ENCODE data around the gene RPRD1B. TPM values are rescaled to one million over a fixed set of nuclear protein-coding genes. Genes with fewer than 3 reads are reported as not detected.

The RPRD1B gene, protein sequence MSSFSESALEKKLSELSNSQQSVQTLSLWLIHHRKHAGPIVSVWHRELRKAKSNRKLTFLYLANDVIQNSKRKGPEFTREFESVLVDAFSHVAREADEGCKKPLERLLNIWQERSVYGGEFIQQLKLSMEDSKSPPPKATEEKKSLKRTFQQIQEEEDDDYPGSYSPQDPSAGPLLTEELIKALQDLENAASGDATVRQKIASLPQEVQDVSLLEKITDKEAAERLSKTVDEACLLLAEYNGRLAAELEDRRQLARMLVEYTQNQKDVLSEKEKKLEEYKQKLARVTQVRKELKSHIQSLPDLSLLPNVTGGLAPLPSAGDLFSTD
- polyA plus RNA-seq (2012; ENCODE audit: low read depth, missing spikeins) = 10.5 TPM

DNA sequence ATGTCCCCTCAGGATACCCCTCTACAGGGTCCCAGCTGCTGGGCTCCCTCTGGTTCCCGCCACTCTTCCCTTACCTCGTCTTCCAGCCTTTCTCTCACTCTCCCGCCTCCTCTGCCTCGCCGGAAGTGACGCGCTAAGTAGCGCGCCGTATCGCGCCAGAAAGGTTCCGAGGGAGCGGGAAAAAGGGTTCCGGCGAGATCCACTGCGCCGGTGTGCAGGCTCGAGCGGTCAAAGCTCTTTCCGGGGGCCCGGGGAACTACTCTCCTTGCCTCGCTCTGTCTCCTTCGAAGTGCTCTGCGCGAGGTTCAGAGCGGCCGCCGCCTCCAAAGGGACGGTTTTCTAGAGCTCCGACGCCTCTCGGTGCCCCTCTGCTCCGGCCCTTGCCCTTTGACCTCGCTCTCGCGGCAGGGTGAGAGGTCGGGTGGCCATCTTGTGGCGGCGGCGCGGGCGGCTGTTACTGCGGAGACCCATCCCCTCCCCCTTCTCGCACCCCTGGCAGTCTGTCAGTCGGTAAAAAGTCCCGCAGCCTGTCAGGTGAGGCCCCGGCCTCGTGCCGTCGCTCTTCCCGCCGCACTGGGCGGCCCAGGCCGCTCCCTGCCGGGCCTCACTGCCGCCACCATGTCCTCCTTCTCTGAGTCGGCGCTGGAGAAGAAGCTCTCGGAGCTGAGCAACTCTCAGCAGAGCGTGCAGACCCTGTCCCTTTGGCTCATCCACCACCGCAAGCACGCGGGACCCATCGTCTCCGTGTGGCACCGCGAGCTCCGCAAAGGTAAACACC, at the start of gene RPRD1B, which contains the start of gene TTI1:
TSS of gene RPRD1B (plus strand) at position 417 of the 778 bp plus-strand sequence. CDS start at position 619, 202 bp downstream.
TSS of gene TTI1 (minus strand) at position 127 of the 778 bp plus-strand sequence. CDS start 19,640 bp downstream, outside the sequence.
- DNase-seq (ENCODE audit: insufficient read length, low spot score) = peak; percentile 83
- peak; percentile 96 for FAIRE-seq
- peak; percentile 77 for TF ChIP-seq POLR2A (IDR thresholded peaks at IDR 0.05; ENCODE audit: low read depth, low read length)
- TF ChIP-seq TAF1 (IDR thresholded peaks at IDR 0.05; ENCODE audit: low read depth, low read length) = peak; percentile 84
- peak; percentile 79 for TF ChIP-seq POLR2AphosphoS5 (IDR thresholded peaks at IDR 0.05; ENCODE audit: low read depth, low read length)
- no peak for TF ChIP-seq POU2F2 (IDR thresholded peaks at IDR 0.05; ENCODE audit: low read depth, low read length)
- TF ChIP-seq SPI1 (IDR thresholded peaks at IDR 0.05; ENCODE audit: low read depth, low read length) = no peak
- TF ChIP-seq PAX5 (IDR thresholded peaks at IDR 0.05; ENCODE audit: insufficient read depth, low read length, severe bottlenecking) = no peak

DNA sequence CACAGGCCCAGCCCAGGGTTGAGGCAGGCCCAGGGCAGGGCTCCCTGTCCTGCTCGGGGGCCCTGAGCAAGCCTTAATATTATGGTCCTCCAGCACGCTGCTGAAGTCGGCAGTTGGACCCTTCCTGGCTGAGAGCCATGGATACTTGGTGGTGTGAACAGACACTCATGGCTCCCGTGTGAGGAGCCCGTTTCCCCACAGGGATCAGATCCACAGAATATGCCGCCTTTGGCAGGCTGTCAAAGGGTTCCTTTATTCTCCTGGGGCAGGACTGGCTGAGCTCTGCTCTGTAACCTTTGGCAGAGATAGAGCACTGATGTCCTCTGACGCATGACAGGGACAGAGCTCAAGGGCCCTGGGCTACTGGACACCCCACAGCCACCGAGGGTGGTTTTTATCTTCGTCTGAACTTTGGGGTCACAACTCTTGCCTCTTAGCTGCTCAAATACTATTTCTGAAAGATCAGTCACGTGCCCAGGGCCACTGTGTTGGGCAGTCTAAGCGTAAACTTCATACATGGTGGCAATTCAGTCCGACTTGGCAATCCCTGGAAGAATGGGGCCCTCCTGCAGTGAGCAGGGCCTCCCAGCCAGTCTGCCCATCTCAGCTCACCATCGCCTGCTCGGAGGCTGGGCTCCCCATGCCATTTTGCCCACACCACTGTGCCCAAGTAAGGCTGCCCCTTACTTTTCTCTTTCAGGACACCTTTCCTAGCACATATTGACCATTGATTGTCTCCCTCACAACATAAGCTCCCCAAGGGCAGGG, 49.3 kb upstream of the RPRD1B start:
- FAIRE-seq = no peak
- no peak for TF ChIP-seq TAF1 (IDR thresholded peaks at IDR 0.05; ENCODE audit: low read depth, low read length)
- TF ChIP-seq PAX5 (IDR thresholded peaks at IDR 0.05; ENCODE audit: insufficient read depth, low read length, severe bottlenecking) = no peak
- no peak for TF ChIP-seq POU2F2 (IDR thresholded peaks at IDR 0.05; ENCODE audit: low read depth, low read length)
- no peak for TF ChIP-seq POLR2A (IDR thresholded peaks at IDR 0.05; ENCODE audit: low read depth, low read length)
- TF ChIP-seq SPI1 (IDR thresholded peaks at IDR 0.05; ENCODE audit: low read depth, low read length) = no peak
- TF ChIP-seq POLR2AphosphoS5 (IDR thresholded peaks at IDR 0.05; ENCODE audit: low read depth, low read length) = no peak
- DNase-seq (ENCODE audit: insufficient read length, low spot score) = no peak

DNA sequence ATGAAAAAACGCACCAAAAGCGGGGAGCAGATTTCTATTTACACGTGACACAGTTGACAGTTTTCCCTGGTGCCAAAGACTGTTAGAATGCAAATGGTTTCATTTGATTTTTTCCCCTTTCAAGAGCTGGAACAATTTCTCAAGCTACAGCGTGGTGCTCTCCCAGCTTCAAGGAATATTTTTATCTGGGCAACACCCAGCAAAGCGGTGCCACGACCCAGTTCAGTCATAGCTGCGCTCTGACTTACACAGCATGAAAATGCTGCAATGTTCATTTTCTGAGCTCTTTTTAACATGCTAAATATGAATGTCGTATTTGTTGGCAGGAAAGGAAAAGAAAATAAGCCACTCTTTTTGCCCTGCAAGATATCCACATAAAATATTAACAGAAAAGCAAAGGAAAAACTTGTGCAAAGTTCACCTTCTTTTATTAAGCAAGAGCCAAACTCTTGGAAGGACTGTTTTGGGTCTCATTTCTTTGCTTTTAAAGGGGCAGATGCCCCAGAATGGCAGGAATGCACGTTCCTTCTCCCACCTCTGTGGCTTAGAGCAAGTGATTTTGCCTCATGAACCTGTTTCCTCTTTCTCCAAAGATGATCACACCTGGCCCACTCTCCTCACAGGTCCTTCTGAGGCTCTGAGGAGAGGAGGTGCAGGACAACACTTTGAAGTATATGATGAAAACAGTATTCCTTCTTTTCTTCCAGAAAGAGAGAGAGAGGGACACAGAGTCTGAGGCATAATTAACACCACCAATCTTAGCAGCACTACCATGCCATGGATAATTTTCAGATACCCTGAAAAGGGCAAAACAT, 47.3 kb upstream of the RPRD1B start:
- DNase-seq (ENCODE audit: insufficient read length, low spot score) (no peak), FAIRE-seq (no peak)
- TF ChIP-seq POLR2A (IDR thresholded peaks at IDR 0.05; ENCODE audit: low read depth, low read length) (no peak), SPI1 (IDR thresholded peaks at IDR 0.05; ENCODE audit: low read depth, low read length) (no peak), POU2F2 (IDR thresholded peaks at IDR 0.05; ENCODE audit: low read depth, low read length) (no peak), TAF1 (IDR thresholded peaks at IDR 0.05; ENCODE audit: low read depth, low read length) (no peak), PAX5 (IDR thresholded peaks at IDR 0.05; ENCODE audit: insufficient read depth, low read length, severe bottlenecking) (no peak), POLR2AphosphoS5 (IDR thresholded peaks at IDR 0.05; ENCODE audit: low read depth, low read length) (no peak)

DNA sequence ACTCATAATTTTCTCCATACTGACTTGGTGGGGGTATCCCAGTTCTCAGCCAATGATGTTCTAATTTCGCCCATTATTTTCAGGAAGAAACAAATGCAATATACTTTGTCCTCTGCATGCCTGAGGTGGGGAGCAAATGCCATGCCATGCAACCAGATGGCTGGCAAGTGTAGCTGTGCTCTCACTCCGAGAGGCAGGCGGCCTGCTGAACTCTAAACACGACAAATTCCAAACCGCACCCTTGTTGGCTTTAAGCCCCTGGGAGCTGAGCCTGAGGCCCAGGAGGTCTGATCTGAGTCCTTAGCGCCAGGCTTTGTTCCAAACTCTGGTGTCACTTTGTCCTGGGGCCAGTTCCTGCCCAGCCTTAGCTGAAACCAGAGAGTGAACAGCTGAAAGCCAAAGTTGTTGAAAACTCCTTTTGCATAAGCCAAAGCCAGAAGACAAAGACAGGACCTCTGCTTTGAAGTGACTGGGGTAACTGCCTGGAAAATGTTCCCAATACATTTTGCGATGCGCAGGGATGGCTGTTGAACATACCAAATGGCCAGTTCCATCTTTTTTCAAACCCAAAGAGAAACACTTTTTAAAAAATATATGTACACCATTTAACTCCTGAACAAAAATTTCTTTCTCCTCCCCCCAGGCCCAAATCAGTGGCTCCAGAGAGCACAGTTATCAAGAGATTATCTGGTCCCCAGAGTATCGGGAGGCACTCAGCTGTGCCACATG, 46.5 kb upstream of the RPRD1B start:
- no peak for DNase-seq (ENCODE audit: insufficient read length, low spot score)
- TF ChIP-seq POU2F2 (IDR thresholded peaks at IDR 0.05; ENCODE audit: low read depth, low read length) (no peak), SPI1 (IDR thresholded peaks at IDR 0.05; ENCODE audit: low read depth, low read length) (no peak), PAX5 (IDR thresholded peaks at IDR 0.05; ENCODE audit: insufficient read depth, low read length, severe bottlenecking) (no peak), POLR2AphosphoS5 (IDR thresholded peaks at IDR 0.05; ENCODE audit: low read depth, low read length) (no peak), TAF1 (IDR thresholded peaks at IDR 0.05; ENCODE audit: low read depth, low read length) (no peak), POLR2A (IDR thresholded peaks at IDR 0.05; ENCODE audit: low read depth, low read length) (no peak)
- FAIRE-seq = no peak

DNA sequence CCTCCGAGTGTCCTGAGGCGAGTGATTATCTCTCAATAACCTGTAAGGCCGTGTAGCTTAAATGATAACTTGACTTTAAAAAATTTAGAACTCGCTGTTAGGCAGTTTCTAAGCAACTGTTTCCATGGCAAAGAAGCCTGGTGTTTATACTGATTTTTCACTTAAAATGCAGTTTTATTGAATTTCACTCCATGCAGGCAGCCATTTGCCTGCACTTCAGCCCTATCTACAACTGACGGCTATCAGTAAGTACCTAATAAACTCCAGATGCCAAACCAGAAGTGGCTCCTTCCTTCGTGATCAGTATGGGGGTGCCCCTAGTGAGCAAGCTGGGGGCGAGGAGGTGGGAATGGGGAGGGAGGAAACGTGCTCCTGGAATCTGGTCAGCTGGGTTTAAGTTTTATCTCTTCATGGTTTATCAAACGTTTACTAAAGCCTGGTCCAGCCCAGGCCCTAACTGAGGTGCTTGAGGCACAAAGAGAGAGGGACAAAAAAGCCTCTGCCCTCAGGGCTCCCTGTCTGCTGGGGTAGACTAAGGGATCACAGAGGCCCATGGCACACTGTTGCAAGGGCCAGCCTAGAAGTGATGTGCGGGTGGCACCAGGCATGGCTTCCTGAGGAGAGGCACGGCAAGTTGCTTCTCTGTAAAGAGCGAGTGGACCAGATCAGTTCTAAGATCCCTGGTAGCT, 45.8 kb upstream of the RPRD1B start:
- FAIRE-seq (no peak), DNase-seq (ENCODE audit: insufficient read length, low spot score) (no peak)
- TF ChIP-seq TAF1 (IDR thresholded peaks at IDR 0.05; ENCODE audit: low read depth, low read length) = no peak
- no peak for TF ChIP-seq POLR2AphosphoS5 (IDR thresholded peaks at IDR 0.05; ENCODE audit: low read depth, low read length)
- no peak for TF ChIP-seq SPI1 (IDR thresholded peaks at IDR 0.05; ENCODE audit: low read depth, low read length)
- no peak for TF ChIP-seq POLR2A (IDR thresholded peaks at IDR 0.05; ENCODE audit: low read depth, low read length)

DNA sequence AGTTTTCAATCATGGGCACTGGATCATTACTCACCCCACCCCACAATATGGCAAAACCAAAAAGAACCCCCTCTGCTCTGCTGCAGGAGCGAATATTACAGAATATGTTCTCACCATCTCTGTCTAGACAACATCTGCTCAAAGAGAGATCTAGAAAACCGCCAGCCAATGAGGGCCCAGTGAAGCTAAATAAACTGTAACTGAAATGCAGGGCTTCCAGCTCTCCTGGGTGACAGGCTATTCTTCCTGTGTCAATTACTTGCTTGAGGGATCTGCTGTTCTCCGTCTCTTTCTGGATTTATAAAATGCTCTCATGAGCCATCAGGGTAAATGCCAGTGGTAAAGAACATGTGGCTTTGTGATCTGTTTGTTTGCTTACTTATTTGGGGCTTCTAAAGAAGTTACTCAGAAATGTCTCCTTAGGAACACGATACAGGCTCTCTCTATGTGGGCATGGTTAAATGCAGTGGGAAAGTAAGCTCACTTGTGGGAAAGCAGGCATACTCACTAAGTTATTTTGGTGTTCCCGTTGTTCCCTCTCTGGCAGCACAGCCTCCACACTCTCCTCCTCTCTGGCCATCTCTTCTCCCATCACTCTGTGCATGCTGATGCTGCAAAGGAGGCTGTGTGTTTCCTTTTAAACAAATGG, 45.1 kb upstream of the RPRD1B start:
- no peak for DNase-seq (ENCODE audit: insufficient read length, low spot score)
- no peak for TF ChIP-seq POLR2AphosphoS5 (IDR thresholded peaks at IDR 0.05; ENCODE audit: low read depth, low read length)
- TF ChIP-seq PAX5 (IDR thresholded peaks at IDR 0.05; ENCODE audit: insufficient read depth, low read length, severe bottlenecking) = no peak
- no peak for TF ChIP-seq POU2F2 (IDR thresholded peaks at IDR 0.05; ENCODE audit: low read depth, low read length)
- TF ChIP-seq POLR2A (IDR thresholded peaks at IDR 0.05; ENCODE audit: low read depth, low read length) = no peak
- no peak for TF ChIP-seq SPI1 (IDR thresholded peaks at IDR 0.05; ENCODE audit: low read depth, low read length)
- no peak for TF ChIP-seq TAF1 (IDR thresholded peaks at IDR 0.05; ENCODE audit: low read depth, low read length)
- FAIRE-seq = no peak

DNA sequence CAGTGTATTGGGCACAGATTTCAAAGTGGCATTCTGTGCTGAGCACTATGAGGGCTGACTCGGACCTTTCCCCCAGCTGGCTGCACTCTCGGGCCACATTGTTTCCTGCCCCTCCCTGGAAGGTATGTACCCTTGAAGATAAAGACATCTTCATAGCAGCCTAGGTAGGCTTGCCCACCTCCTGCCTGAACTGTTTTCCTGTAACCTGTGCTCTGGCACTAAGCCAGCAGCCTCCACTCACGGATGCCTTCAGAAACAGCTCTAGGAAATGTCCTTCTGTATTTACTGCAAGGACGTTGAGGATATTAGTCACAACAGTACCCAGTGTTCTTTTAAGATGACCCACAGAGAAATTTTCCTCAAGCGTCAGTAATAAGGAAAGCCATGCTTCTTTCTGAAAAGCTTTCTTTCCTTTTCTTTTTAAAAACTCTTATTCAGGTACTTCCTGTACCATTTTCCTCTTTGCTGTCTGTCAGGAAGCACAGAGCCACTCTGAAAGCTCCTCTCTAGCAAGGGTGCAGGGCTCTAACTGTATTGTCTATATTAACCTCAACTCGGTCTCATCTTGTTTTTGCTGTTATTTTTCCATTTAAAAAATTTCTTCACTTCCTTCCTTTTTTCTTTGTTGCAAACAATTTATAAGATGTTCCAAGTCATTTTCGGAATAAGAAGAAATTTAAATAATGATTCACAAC, 43.8 kb upstream of the RPRD1B start:
- DNase-seq (ENCODE audit: insufficient read length, low spot score) (no peak), FAIRE-seq (no peak)
- TF ChIP-seq POLR2AphosphoS5 (IDR thresholded peaks at IDR 0.05; ENCODE audit: low read depth, low read length) (no peak), SPI1 (IDR thresholded peaks at IDR 0.05; ENCODE audit: low read depth, low read length) (no peak)
